Endothelial cell of umbilical vein (primary cell): Measurements from ENCODE around the gene FAM221A. TPM values are rescaled to one million over a fixed set of nuclear protein-coding genes. Genes with fewer than 3 reads are reported as not detected.
A peak's percentile ranks its signal among the peaks of the same experiment; 100 is the strongest.

ENCODE experiments used
- BruUV-seq: library from RNA; stranded (reverse); fragments of 400-500 nt; replicated peaks from 2 replicates; lab custom pipeline; 2021; lab: Mats Ljungman, UMichigan
- CTCF ChIA-PET: fragments of 300-600, 350-600 bp; sonication (Branson Sonifier 250); formaldehyde crosslinking; loops from one replicate; lab custom pipeline; 2021; ENCODE audit warnings: antibody characterized with exemption, inconsistent platforms; lab: Charles Lee
- POLR2A ChIA-PET: fragments of 300-600, 350-600 bp; sonication (Branson Sonifier 250); formaldehyde crosslinking; loops from one replicate; lab custom pipeline; 2021; ENCODE audit warnings: antibody characterized with exemption, inconsistent platforms; lab: Charles Lee
- DNase-seq: peaks from one replicate; pipeline ENCODE4 v3.0.0-alpha.2; 2011; ENCODE audit warnings: low read depth, low spot score
- FAIRE-seq: peaks from 2 replicates; lab custom pipeline; 2011; peaks lifted over from hg19 to GRCh38; lab: Jason Lieb, UNC
- H2AFZ ChIP-seq: 2 replicates; pipeline ENCODE4 v1.6.0; 2012; ENCODE audit warnings: low read depth, low read length, control low read depth, inconsistent platforms
- H3K27ac ChIP-seq: 2 replicates; pipeline ENCODE4 v1.5.1; 2011; ENCODE audit warnings: low read depth, mild to moderate bottlenecking, control low read depth, low read length, moderate library complexity; ENCODE audit not compliant: insufficient read depth
- H3K27me3 ChIP-seq, 2 experiments: 2 replicates each; pipeline versions ENCODE4 v1.6.0 to v1.6.1; 2011; ENCODE audit warnings: low read length in 2 of 2, mixed read lengths in 1 of 2; ENCODE audit not compliant: control insufficient read depth in 2 of 2, insufficient read depth in 2 of 2
- H3K36me3 ChIP-seq, 2 experiments: 2 replicates in 1 of 2; 3 replicates in 1 of 2; pipeline ENCODE4 v1.5.1; 2011; ENCODE audit warnings: low read length in 2 of 2, mild to moderate bottlenecking in 1 of 2, moderate library complexity in 1 of 2; ENCODE audit not compliant: control insufficient read depth in 2 of 2, insufficient read depth in 2 of 2; ENCODE audit errors: extremely low read depth in 1 of 2
- H3K4me1 ChIP-seq: 3 replicates; pipeline ENCODE4 v1.5.1; 2011; ENCODE audit warnings: mild to moderate bottlenecking, low read length; ENCODE audit not compliant: control insufficient read depth, insufficient read depth; ENCODE audit errors: extremely low read depth
- H3K4me2 ChIP-seq: 2 replicates; pipeline ENCODE4 v1.6.1; 2011; ENCODE audit warnings: low read length, control low read depth, mixed read lengths; ENCODE audit not compliant: insufficient read depth
- H3K4me3 ChIP-seq, 3 experiments: fragments of 200-600 bp in 1 of 3; sonication (generic), shearing (Covaris generic) in 1 of 3; replicated peaks in 1 of 3; 2 replicates each; pipeline ENCODE4 v1.5.1; 2011 to 2016; ENCODE audit warnings: control low read depth in 3 of 3, low read length in 3 of 3, mild to moderate bottlenecking in 2 of 3, inconsistent platforms in 1 of 3, low read depth in 1 of 3, moderate library complexity in 1 of 3; ENCODE audit not compliant: insufficient read depth in 1 of 3
- H3K79me2 ChIP-seq: 2 replicates; pipeline ENCODE4 v1.6.0; 2012; ENCODE audit warnings: low read length, inconsistent platforms; ENCODE audit not compliant: control insufficient read depth, insufficient read depth
- H3K9ac ChIP-seq: replicated peaks from 2 replicates; pipeline ENCODE3; 2011; ENCODE audit warnings: low read length, control low read depth; ENCODE audit not compliant: insufficient read depth; ENCODE audit errors: extremely low read depth
- H3K9me1 ChIP-seq: replicated peaks from 3 replicates; pipeline ENCODE4 v1.6.0; 2011; ENCODE audit warnings: mild to moderate bottlenecking, low read length; ENCODE audit not compliant: control insufficient read depth, insufficient read depth; ENCODE audit errors: extremely low read depth
- H3K9me3 ChIP-seq: replicated peaks from 2 replicates; pipeline ENCODE4 v1.5.1; 2012; ENCODE audit warnings: low read length, inconsistent platforms; ENCODE audit not compliant: control insufficient read depth, insufficient read depth
- H4K20me1 ChIP-seq: replicated peaks from 2 replicates; pipeline ENCODE3; 2011; ENCODE audit warnings: mild to moderate bottlenecking, low read length; ENCODE audit not compliant: control insufficient read depth, insufficient read depth; ENCODE audit errors: extremely low read depth
- FOS ChIP-seq: IDR thresholded peaks from 2 replicates; pipeline ENCODE4 v1.6.1; 2011; ENCODE audit warnings: mild to moderate bottlenecking, low read length, moderate library complexity, borderline replicate concordance; ENCODE audit not compliant: insufficient read depth
- GATA2 ChIP-seq: IDR thresholded peaks from 2 replicates; pipeline ENCODE4 v1.7.0; 2011; ENCODE audit warnings: low read depth, mild to moderate bottlenecking, moderate library complexity, mixed read lengths, low read length; ENCODE audit not compliant: insufficient read length, insufficient read depth
- POLR2AphosphoS5 ChIP-seq: IDR thresholded peaks from 2 replicates; pipeline ENCODE4 v1.6.1; 2012; ENCODE audit warnings: low read depth, mild to moderate bottlenecking, control low read depth, low read length, moderate library complexity; ENCODE audit not compliant: insufficient read depth
- dilution Hi-C: fragments of 300-500 bp; cut with MboI; formaldehyde crosslinking; loops from one replicate; pipeline ENCODE4 v1.15.0; 2019; ENCODE audit warnings: low sequenced_read_pairs; ENCODE audit not compliant: extremely low pct_ligation_motif_present
- intact Hi-C: fragments of 100-400 bp; cut with micrococcal nuclease; formaldehyde crosslinking; loops from one replicate; pipeline ENCODE4 v1.10.0; 2022
- polyA plus RNA-seq, 4 experiments: library from polyadenylated mRNA; depleted of rRNA in 3 of 4; stranded (reverse) in 3 of 4; unstranded in 1 of 4; fragments of >200 nt; gene quantifications; 2 replicates each; pipeline versions ENCODE4 v1.2.1 to v1.2.3, GENCODE V29; 2011 to 2012; ENCODE audit warnings: missing spikeins in 1 of 4
- total RNA-seq: library from RNA; stranded (reverse); gene quantifications from 2 replicates; pipeline ENCODE4 v1.2.3, GENCODE V29; 2021
- TF ChIP-seq, protein P1 (sequence below): IDR thresholded peaks from 2 replicates; pipeline ENCODE4 v1.6.1; 2011; ENCODE audit not compliant: insufficient read depth, insufficient read length
- TF ChIP-seq, protein P2 (sequence below), 2 donors: IDR thresholded peaks; 1 replicate in 1 of 2; 2 replicates in 1 of 2; pipeline ENCODE4 v1.5.1; 2011; ENCODE audit warnings: low read length in 2 of 2, mild to moderate bottlenecking in 2 of 2, moderate library complexity in 2 of 2, control low read depth in 1 of 2, inconsistent platforms in 1 of 2, low read depth in 1 of 2; ENCODE audit not compliant: insufficient read depth in 1 of 2; ENCODE audit errors: extremely low read depth in 1 of 2

FAM221A gene
- total and polyA plus RNA-seq, 2 donors (not counting 3 experiments of a cell fraction or from before 2014, with no cell fraction given) = 8.1 to 9.4 TPM

DNA sequence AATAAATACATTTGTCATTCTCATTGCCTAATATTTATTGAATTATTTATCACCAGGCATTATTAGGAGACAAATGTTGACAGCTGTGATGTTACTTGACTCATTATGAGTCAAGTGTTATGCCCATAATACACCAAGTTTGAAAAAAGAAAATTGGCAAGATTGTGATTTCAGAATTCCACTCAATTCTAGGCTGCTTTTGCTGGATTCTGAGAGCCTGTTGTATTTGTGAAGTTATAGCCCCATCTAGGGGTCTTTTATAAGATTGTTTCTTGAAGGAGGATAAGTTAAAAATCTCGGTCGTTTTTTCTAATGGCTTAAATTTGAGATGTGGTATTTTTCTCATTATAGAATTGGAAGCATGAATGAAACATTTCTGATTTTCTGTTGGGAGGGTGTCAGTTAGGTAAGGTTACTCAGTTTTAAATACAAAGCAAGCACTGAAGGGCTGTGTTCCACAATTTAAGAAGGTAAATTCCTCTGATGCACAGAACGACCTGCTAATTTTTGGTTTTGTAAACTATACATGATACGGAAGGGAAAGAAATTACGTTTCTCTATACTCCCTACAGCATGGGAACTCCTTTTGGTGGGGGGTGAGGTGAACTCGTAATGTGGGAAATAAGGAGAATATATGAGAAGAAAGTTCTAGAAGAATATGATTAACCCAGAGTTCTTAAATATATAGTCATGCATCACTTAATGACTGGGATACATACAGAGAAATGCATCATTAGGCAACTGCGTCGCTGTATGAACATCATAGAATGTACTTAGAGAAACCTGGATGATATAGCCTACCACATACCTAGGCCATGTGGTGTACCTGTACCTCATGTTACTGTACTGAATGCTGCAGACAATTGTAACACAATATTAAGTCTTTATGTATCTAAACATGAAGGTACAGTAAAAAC lies 32.6 kb downstream of the FAM221A start:
- FAIRE-seq = peak; percentile 66
- dilution Hi-C loops = no loop called here
- H2AFZ ChIP-seq = no peak overlapping the region
- no peaks in the 10 kb centered on the region for H3K9me3 ChIP-seq
- ChIA-PET CTCF (interaction anchor here (0.8 to 8.3 kb wide), 13 partner anchors 10 to 626 kb away, joined by 3 to 136 read pairs (median 7); partner anchors contain the start of gene FAM221A), POLR2A (no interaction called here)
- no peaks in the 10 kb centered on the region for H4K20me1 ChIP-seq
- no TSS peak for BruUV-seq
- no peaks in the 10 kb centered on the region for H3K9me1 ChIP-seq
- DNase-seq = peak; percentile 58
- no peak overlapping the region for H3K4me3 ChIP-seq
- TF ChIP-seq GATA2 = no peak
- TF ChIP-seq, protein P1, sequence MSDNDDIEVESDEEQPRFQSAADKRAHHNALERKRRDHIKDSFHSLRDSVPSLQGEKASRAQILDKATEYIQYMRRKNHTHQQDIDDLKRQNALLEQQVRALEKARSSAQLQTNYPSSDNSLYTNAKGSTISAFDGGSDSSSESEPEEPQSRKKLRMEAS = no peak
- TF ChIP-seq, protein P2, sequence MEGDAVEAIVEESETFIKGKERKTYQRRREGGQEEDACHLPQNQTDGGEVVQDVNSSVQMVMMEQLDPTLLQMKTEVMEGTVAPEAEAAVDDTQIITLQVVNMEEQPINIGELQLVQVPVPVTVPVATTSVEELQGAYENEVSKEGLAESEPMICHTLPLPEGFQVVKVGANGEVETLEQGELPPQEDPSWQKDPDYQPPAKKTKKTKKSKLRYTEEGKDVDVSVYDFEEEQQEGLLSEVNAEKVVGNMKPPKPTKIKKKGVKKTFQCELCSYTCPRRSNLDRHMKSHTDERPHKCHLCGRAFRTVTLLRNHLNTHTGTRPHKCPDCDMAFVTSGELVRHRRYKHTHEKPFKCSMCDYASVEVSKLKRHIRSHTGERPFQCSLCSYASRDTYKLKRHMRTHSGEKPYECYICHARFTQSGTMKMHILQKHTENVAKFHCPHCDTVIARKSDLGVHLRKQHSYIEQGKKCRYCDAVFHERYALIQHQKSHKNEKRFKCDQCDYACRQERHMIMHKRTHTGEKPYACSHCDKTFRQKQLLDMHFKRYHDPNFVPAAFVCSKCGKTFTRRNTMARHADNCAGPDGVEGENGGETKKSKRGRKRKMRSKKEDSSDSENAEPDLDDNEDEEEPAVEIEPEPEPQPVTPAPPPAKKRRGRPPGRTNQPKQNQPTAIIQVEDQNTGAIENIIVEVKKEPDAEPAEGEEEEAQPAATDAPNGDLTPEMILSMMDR (IDR thresholded peaks at IDR 0.05; ENCODE audit: extremely low read depth in 1 of 2, insufficient read depth in 1 of 2, low read depth in 1 of 2, low read length in 2 of 2) = peak; percentile 20 to 40
- peak; percentile 28 for TF ChIP-seq FOS
- no peak for TF ChIP-seq POLR2AphosphoS5
- intact Hi-C loops = loop anchor here (1.0 to 5.0 kb wide), 7 partner anchors 58 to 1385 kb away; no protein-coding TSS in a partner anchor
- no peak overlapping the region for H3K4me2 ChIP-seq
- no peak overlapping the region for H3K27ac ChIP-seq
- no peaks in the 10 kb centered on the region for H3K27me3 ChIP-seq
- no peaks in the 10 kb centered on the region for H3K4me1 ChIP-seq
- H3K79me2 ChIP-seq = no peaks in the 10 kb centered on the region
- H3K9ac ChIP-seq = no peak overlapping the region
- no peaks in the 10 kb centered on the region for H3K36me3 ChIP-seq
